ENCODE data around the gene TRAF7. TPM values are rescaled to one million over a fixed set of nuclear protein-coding genes. Genes with fewer than 3 reads are reported as not detected.
"Not testable (repeated sequence)": the region's sequence is repeated elsewhere in the genome, so short reads cannot be mapped to it uniquely, and the experiment has no call there.

The TRAF7 gene
- total RNA-seq, result 78.1 and 84.9 TPM in 2 replicates
- long read RNA-seq, partial matches to known transcripts, result 1 of 6 reads
- long read RNA-seq, other reads (novel, unspliced or antisense), result 1 of 6 reads

- no peak for TF ChIP-seq CTCF (IDR thresholded peaks at IDR 0.05)
- H3K4me1 Mint-ChIP-seq (ENCODE audit: unreplicated experiment), result peaks cover 72% of the 10 kb centered on the region
- H3K27me3 Mint-ChIP-seq (ENCODE audit: unreplicated experiment), result no peaks in the 10 kb centered on the region
- peak within 1 kb of the TSS; percentile 94 for H3K4me3 Mint-ChIP-seq (ENCODE audit: unreplicated experiment)
- H3K27ac Mint-ChIP-seq (ENCODE audit: unreplicated experiment), result peak within 1 kb of the TSS; percentile 83
- H3K36me3 Mint-ChIP-seq (ENCODE audit: unreplicated experiment), result peaks cover 4% of the 10 kb centered on the region
- H3K9me3 Mint-ChIP-seq (ENCODE audit: unreplicated experiment), result no peaks in the 10 kb centered on the region
- DNase-seq (ENCODE audit: extremely low spot score, unreplicated experiment), result peak; percentile 99
Measured at GRCh38 chr16:2155091-2155950, at the start of gene TRAF7. Gene TRAF7, plus strand, starts transcription at chr16:2155782. Its CDS starts 8,139 bp downstream, at chr16:2163921.

GRCh38 chr16:2106211-2106610, 49.4 kb upstream of the TRAF7 start:
- DNase-seq (ENCODE audit: extremely low spot score, unreplicated experiment); H3K36me3 Mint-ChIP-seq (ENCODE audit: unreplicated experiment); H3K9me3 Mint-ChIP-seq (ENCODE audit: unreplicated experiment); H3K4me1 Mint-ChIP-seq (ENCODE audit: unreplicated experiment); H3K4me3 Mint-ChIP-seq (ENCODE audit: unreplicated experiment); H3K27ac Mint-ChIP-seq (ENCODE audit: unreplicated experiment); H3K27me3 Mint-ChIP-seq (ENCODE audit: unreplicated experiment): not testable (repeated sequence)

- H3K4me3 Mint-ChIP-seq (ENCODE audit: unreplicated experiment); DNase-seq (ENCODE audit: extremely low spot score, unreplicated experiment); H3K27ac Mint-ChIP-seq (ENCODE audit: unreplicated experiment); H3K27me3 Mint-ChIP-seq (ENCODE audit: unreplicated experiment); H3K9me3 Mint-ChIP-seq (ENCODE audit: unreplicated experiment); H3K4me1 Mint-ChIP-seq (ENCODE audit: unreplicated experiment); H3K36me3 Mint-ChIP-seq (ENCODE audit: unreplicated experiment): not testable (repeated sequence)
Measured at GRCh38 chr16:2107121-2107790, 48.3 kb upstream of the TRAF7 start.

GRCh38 chr16:2107791-2108125, 47.8 kb upstream of the TRAF7 start:
- not testable (repeated sequence) for DNase-seq (ENCODE audit: extremely low spot score, unreplicated experiment); H3K9me3 Mint-ChIP-seq (ENCODE audit: unreplicated experiment); H3K4me1 Mint-ChIP-seq (ENCODE audit: unreplicated experiment); H3K27ac Mint-ChIP-seq (ENCODE audit: unreplicated experiment); H3K4me3 Mint-ChIP-seq (ENCODE audit: unreplicated experiment); H3K36me3 Mint-ChIP-seq (ENCODE audit: unreplicated experiment); H3K27me3 Mint-ChIP-seq (ENCODE audit: unreplicated experiment)

- H3K4me3 Mint-ChIP-seq (ENCODE audit: unreplicated experiment); H3K9me3 Mint-ChIP-seq (ENCODE audit: unreplicated experiment); DNase-seq (ENCODE audit: extremely low spot score, unreplicated experiment); H3K27ac Mint-ChIP-seq (ENCODE audit: unreplicated experiment); H3K36me3 Mint-ChIP-seq (ENCODE audit: unreplicated experiment); H3K4me1 Mint-ChIP-seq (ENCODE audit: unreplicated experiment); H3K27me3 Mint-ChIP-seq (ENCODE audit: unreplicated experiment): not testable (repeated sequence)
Measured at GRCh38 chr16:2108446-2109270, 46.9 kb upstream of the TRAF7 start.

GRCh38 chr16:2109271-2109580, 46.4 kb upstream of the TRAF7 start:
- H3K4me1 Mint-ChIP-seq (ENCODE audit: unreplicated experiment); H3K27me3 Mint-ChIP-seq (ENCODE audit: unreplicated experiment); H3K36me3 Mint-ChIP-seq (ENCODE audit: unreplicated experiment); DNase-seq (ENCODE audit: extremely low spot score, unreplicated experiment); H3K9me3 Mint-ChIP-seq (ENCODE audit: unreplicated experiment); H3K4me3 Mint-ChIP-seq (ENCODE audit: unreplicated experiment); H3K27ac Mint-ChIP-seq (ENCODE audit: unreplicated experiment): not testable (repeated sequence)

- DNase-seq (ENCODE audit: extremely low spot score, unreplicated experiment); H3K27ac Mint-ChIP-seq (ENCODE audit: unreplicated experiment); H3K27me3 Mint-ChIP-seq (ENCODE audit: unreplicated experiment); H3K9me3 Mint-ChIP-seq (ENCODE audit: unreplicated experiment); H3K36me3 Mint-ChIP-seq (ENCODE audit: unreplicated experiment); H3K4me3 Mint-ChIP-seq (ENCODE audit: unreplicated experiment); H3K4me1 Mint-ChIP-seq (ENCODE audit: unreplicated experiment): not testable (repeated sequence)
Measured at GRCh38 chr16:2109872-2110271, 45.7 kb upstream of the TRAF7 start.

- not testable (repeated sequence) for H3K27ac Mint-ChIP-seq (ENCODE audit: unreplicated experiment); H3K9me3 Mint-ChIP-seq (ENCODE audit: unreplicated experiment); H3K36me3 Mint-ChIP-seq (ENCODE audit: unreplicated experiment); DNase-seq (ENCODE audit: extremely low spot score, unreplicated experiment); H3K27me3 Mint-ChIP-seq (ENCODE audit: unreplicated experiment); H3K4me1 Mint-ChIP-seq (ENCODE audit: unreplicated experiment); H3K4me3 Mint-ChIP-seq (ENCODE audit: unreplicated experiment)
Measured at GRCh38 chr16:2110332-2111008, 45.1 kb upstream of the TRAF7 start.

- not testable (repeated sequence) for H3K4me3 Mint-ChIP-seq (ENCODE audit: unreplicated experiment); H3K4me1 Mint-ChIP-seq (ENCODE audit: unreplicated experiment); H3K27me3 Mint-ChIP-seq (ENCODE audit: unreplicated experiment); H3K9me3 Mint-ChIP-seq (ENCODE audit: unreplicated experiment); DNase-seq (ENCODE audit: extremely low spot score, unreplicated experiment); H3K27ac Mint-ChIP-seq (ENCODE audit: unreplicated experiment); H3K36me3 Mint-ChIP-seq (ENCODE audit: unreplicated experiment)
Measured at GRCh38 chr16:2111009-2111353, 44.6 kb upstream of the TRAF7 start.

GRCh38 chr16:2111412-2112335, 43.9 kb upstream of the TRAF7 start:
- H3K36me3 Mint-ChIP-seq (ENCODE audit: unreplicated experiment); H3K4me1 Mint-ChIP-seq (ENCODE audit: unreplicated experiment); DNase-seq (ENCODE audit: extremely low spot score, unreplicated experiment); H3K9me3 Mint-ChIP-seq (ENCODE audit: unreplicated experiment); H3K4me3 Mint-ChIP-seq (ENCODE audit: unreplicated experiment); H3K27ac Mint-ChIP-seq (ENCODE audit: unreplicated experiment); H3K27me3 Mint-ChIP-seq (ENCODE audit: unreplicated experiment): not testable (repeated sequence)

Data from osteocyte (in vitro differentiated cells).